SW 1271 (cell line): ENCODE data around the gene ZIC5.

Experiments used
- DNase-seq, 2 experiments: peaks; one replicate each; lab custom pipeline; 2025; lab: John Stamatoyannopoulos, UW

ZIC5 gene

GRCh38 chr13:99987154-99988019, 15.8 kb upstream of the ZIC5 start:
- DNase-seq = no peak

GRCh38 chr13:99986741-99987140, 15.2 kb upstream of the ZIC5 start:
- DNase-seq = no peak

DNA sequence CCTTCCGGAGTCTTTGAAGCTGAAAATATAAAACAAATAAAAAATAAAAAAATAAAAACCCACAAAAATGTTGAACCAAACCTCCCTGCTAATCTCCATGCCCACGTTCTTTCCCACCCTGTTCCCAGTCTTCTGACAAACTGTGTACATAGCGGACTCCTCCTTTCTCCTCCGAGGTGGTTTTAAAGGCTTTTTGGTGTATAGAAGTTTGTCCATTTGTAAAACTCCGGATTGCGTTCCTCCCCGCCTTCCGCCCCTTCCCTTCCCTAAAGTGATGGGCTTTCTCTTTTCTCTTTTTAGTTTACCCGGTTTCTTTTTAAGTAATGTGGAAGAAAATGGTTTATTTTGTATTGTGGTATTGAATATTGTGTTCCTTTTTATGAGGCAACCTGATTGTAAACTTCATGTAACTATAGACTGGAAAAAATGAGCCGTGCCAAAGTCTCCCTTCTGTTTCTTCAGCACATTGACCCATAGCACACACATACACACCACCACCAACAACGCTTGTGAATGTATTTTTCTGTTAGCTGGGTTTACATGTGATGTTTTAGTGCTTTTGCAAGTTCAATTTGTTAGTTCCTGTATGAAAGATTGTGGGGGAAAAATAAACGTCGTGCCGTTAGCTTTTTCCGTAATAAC, 14.4 kb upstream of the ZIC5 start:
- DNase-seq = no peak

DNA sequence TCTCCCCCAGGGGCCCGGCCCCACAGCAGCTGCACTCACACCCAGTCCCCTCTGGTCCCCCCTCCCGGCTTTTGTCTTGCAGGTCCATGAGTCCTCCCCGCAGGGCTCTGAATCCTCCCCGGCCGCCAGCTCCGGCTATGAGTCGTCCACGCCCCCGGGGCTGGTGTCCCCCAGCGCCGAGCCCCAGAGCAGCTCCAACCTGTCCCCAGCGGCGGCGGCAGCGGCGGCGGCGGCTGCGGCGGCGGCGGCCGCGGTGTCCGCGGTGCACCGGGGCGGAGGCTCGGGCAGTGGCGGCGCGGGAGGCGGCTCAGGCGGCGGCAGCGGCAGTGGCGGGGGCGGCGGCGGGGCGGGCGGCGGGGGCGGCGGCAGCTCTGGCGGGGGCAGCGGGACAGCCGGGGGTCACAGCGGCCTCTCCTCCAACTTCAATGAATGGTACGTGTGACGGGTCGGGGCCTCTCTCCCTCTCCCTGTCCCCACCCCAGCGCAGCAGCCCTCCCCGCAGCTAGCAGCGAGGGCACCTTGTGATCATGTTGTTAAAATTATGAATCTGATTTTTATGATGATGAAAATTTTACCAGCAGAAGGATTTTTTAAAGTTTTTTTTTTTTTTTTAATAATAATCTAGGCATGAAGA, 13.8 kb upstream of the ZIC5 start:
- no peak for DNase-seq

DNA sequence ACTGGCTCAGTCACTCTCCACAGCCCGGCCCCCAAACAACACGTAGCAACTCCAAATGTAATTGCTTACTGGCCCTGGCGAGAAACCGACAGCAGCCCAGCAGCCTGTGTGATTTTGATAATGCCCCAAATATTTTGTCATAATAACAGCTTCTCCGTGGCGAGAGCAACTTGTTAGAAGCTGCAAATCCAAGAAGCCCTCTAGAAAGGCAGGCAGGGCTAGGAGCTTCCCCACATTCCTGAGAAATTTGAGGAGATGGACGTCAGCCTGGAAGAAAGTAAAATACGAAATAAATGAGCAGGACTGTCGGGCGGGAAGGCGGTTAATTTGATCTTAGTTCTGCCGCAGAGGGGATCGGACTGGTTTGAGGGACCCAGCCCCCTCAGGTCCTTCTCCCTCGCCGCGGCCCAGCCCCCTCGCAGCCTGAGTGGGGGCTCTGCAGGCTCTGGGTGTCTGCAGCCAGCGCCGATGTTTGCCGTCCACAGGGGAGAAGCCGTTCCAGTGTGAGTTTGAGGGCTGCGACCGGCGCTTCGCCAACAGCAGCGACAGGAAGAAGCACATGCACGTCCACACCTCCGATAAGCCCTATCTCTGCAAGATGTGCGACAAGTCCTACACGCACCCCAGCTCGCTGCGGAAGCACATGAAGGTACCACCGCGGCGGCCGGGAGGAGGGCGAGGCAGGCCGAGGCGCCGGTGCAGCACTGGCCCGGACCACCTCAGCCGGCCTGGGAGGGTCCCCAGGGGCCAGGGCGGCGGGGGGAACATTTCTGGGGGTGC, 13.1 kb upstream of the ZIC5 start:
- no peak for DNase-seq

- DNase-seq = no peak
Measured at GRCh38 chr13:99983499-99984401, 12.2 kb upstream of the ZIC5 start.

GRCh38 chr13:99982731-99983498, 11.3 kb upstream of the ZIC5 start:
- DNase-seq = peak in 1 of 2 experiments; percentile 30

DNA sequence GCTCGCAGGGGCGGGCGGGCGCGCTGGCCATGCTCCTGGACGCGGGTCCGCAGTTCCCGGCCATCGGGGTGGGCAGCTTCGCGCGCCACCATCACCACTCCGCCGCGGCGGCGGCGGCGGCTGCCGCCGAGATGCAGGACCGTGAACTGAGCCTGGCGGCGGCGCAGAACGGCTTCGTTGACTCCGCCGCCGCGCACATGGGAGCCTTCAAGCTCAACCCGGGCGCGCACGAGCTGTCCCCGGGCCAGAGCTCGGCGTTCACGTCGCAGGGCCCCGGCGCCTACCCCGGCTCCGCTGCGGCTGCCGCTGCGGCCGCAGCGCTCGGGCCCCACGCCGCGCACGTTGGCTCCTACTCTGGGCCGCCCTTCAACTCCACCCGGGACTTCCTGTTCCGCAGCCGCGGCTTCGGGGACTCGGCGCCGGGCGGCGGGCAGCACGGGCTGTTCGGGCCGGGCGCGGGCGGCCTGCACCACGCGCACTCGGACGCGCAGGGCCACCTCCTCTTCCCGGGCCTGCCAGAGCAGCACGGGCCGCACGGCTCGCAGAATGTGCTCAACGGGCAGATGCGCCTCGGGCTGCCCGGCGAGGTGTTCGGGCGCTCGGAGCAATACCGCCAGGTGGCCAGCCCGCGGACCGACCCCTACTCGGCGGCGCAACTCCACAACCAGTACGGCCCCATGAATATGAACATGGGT, 10.6 kb upstream of the ZIC5 start:
- peak in 1 of 2 experiments; percentile 49 for DNase-seq

DNA sequence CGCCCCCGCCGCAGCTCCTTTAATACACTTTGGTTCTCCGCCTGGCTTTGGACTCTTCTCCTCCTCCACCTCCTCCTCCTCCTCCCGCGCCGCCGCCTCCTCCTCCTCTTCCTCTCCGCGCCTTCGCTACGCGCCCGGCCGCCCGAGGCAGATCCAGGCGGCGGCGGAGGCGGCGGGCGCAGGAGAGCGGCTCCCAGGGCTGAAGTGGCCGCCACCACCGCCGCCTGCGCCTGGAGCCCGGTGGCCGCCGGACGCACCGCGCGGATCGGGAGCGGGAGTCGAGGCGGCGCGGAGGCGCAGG, 10.1 kb upstream of the ZIC5 start, which contains the start of gene ZIC2:
Gene ZIC2, plus strand, starts transcription at position 50 of the 301 bp plus-strand sequence. CDS start 281 bp downstream, outside the sequence.
- DNase-seq = no peak

DNA sequence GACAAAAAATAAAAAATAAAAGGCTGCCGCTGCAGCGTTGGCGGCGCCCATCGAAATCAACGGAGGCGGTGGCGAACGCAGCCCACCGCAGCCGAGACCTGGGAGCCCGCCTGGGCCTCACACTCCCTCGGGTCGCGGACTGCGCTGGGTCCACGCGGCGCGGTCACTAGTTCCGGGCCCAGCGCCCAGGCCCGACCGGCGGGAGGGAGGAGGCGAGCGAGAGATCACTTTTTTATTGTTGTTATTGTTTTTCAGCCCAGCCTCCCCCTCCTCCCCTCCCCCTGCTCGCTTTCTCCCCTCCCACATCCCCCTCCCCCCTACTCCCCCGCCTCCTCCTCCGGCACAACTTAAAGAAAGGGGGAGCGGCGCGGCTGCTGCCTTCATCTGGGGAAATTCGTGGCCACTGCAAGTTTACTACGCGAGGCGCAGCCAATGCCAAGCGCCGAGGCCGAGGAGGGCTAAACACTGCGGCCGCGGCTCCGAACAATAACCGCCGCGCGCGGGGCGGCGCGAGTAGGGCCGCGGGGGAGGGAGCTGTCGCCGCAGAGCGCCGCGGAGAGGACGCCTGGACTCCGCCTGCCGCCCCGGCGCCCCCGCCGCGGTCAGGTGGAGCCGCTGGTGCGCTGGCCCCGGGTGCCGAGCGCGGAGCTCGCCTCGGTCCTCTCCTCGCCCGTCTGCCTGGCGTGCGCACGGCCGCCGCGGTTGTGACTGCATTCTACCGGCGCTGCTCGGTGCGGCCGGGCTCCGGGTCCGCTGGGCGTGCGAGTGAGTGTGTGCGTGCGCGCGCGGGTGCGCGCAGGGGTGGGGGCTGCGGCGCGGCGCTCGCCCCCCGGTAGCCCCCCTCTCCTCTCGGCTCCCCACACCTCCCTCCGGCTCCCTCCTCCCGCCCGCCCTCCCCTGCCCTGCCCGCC, 9.5 kb upstream of the ZIC5 start:
- peak; percentile 68 to 90 for DNase-seq

DNA sequence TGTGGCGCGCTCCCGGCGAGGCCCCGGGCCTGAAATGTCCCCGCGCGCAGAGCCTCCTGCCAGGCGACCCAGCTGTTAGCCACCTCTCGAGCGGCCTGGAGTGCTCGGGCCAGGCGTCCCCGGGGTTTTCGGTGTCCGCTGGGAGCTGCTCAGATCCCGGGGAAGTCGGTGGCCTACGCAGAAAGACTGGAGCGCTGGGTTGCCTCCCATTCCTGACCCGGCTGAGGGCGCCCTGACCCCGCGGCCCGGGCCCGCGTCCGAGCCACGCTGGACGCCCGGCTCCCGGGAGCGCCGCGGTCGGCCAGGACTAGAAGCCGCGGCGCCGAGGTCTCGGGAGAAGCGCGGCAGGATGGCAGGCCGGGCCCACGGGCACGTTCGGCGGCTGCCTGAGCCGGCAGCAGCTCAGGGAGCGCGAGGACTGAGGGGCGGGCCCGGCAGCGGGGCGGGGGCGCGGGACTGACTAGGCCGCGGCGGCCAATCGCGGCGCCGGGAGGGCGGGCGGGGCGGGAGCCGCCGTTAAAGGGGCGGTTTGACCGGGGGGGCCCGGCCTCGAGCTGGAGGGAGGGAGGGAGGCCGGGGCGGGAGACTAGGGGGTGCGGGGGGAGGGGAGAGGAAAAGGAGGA, 8.7 kb upstream of the ZIC5 start:
- peak; percentile 50 to 90 for DNase-seq

DNA sequence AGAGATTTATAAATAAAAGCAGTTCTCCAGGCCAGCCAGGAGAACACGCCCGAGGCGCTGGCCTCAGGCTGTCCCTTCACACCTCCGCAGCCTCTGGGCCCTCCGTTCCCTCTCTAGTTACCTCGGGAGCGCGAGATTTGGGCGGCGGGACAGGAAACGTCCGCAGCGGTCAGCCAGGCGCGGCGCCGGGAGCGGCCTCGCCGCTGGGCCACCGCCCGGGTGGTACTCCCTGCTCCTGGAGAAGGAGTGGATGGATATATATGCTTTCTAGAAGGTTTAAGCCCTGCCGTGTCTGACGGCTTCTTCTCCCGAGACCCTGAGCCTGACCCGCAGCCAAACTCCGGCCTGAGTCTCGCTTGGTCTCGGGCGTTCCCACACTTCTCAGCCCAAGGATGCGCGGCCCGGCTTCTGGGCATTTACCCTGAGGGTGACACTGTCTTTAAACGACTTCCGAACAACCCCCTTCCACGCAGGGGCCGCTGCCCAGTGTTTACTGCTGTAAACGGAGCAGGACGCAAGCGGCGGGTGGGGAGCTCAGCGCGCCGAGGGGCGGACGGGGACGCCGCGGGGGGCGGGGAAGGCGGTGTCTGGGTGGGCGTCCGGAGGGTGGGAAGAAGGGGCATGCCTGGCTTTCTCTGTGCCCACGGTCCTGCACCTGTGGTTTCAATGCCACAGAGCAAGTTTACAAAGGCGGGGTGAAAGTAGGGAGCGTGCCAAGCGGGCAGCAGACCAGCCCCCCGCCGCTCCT, 8.1 kb upstream of the ZIC5 start:
- DNase-seq = peak; percentile 43 to 76

DNA sequence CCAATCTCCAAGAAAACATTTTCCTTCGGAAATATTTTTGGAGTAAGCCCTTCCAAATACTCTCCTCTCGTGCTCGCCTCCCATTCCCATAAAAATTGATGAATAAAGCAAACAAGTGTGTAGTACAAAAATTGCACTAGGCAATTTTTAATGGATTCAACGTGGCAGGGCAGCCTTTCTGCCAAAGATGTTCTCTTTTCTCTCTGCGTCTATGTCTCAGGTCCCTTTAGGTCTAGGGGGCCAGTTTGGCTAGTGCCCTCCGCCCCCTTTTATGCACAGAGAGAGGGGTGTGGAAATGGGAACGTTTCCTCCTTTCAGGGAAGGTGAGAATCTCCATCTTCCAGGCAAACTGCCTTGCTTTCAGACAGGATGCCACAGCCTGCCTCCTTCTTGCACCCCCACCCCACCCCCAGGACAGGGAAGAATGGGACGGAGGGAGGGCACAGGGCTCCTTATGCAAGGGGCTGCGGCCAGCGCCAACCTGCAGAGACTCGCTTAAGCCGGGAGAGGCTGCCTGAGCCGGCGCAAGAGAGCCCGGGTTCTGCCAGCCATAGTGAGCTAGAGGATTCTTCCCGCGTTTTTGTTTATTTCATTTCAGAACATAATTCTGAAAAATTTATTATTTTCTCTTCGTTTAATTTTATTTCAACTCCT, 7.4 kb upstream of the ZIC5 start:
- no peak for DNase-seq

DNA sequence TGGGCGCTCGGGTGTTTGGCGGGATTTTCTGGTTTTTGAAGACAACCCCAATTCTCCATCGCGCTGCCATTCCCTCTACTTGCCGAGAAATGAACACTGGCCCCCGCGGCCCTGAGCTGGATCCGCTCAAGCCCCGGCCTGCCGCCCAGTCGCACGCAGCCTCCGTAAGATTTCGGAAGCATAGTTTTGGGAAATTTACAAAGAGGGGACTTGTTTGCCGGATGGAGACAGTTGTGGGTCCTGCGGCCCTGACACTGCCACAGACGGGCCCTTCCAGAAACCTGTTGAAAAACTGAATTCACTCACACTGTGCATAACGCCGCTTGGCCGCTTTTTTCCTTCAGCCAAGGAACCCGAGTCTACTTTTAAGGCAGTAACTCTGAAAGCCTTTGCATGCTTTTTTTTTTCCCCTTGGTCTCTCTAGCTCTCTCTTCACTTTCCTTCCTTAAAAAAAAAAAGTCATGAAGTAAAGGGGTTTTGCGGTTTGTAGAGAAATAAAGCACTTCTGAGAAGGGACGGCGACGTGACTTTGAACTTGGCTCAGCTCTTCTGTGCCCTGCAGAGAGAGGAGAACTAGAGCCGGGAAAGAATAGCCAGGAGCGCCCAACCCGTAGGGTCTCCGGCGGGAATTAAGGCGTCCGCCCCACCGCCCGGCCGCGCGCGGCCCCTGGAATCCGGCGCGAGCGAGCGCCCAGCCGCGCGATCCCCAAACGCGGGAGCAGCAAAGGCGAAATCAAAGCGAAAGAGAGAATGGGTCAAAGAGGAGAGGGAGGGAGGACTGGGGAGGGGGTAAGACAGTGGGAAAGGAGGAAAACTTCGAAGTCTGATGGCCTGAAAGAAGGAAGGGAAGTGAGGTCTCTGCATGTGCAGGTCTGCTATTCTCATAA, 6.6 kb upstream of the ZIC5 start:
- no peak for DNase-seq

- DNase-seq = no peak
Measured at GRCh38 chr13:99977334-99977911, 5.9 kb upstream of the ZIC5 start.

GRCh38 chr13:99976575-99976974, 5.0 kb upstream of the ZIC5 start:
- DNase-seq = no peak
